C4-2B (cell line): ENCODE data around the gene UTP14C.

Experiments
- ZFX ChIP-seq: fragments of 450-650 bp; IDR thresholded peaks from 2 replicates; pipeline ENCODE4 v1.6.1; 2017
- TF ChIP-seq, protein P1 (sequence below): fragments of 450-650 bp; conservative IDR thresholded peaks from 2 replicates; pipeline ENCODE4 v1.5.1; 2017; ENCODE audit warnings: mild to moderate bottlenecking

DNA sequence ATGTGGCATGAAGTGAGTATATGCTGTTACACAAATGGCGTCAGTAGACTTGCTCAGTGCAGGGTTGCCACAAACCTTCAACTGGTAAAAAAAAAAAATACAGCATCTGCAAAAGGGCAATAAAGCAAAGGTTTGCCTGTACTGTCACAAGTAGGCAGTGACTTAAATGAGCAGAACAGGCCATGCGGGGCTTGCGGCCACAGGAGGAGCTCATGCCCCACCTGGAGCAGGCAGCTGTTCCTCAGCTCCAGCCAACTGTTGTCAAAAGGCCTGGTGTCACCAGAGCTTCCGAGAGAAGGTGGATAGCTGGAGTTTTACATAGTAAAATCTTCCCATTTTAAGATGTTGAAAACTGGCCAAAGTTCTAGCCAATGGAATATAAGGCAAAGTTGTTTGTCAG lies 20.9 kb upstream of the UTP14C start:
- TF ChIP-seq, protein P1, sequence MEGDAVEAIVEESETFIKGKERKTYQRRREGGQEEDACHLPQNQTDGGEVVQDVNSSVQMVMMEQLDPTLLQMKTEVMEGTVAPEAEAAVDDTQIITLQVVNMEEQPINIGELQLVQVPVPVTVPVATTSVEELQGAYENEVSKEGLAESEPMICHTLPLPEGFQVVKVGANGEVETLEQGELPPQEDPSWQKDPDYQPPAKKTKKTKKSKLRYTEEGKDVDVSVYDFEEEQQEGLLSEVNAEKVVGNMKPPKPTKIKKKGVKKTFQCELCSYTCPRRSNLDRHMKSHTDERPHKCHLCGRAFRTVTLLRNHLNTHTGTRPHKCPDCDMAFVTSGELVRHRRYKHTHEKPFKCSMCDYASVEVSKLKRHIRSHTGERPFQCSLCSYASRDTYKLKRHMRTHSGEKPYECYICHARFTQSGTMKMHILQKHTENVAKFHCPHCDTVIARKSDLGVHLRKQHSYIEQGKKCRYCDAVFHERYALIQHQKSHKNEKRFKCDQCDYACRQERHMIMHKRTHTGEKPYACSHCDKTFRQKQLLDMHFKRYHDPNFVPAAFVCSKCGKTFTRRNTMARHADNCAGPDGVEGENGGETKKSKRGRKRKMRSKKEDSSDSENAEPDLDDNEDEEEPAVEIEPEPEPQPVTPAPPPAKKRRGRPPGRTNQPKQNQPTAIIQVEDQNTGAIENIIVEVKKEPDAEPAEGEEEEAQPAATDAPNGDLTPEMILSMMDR = no peak
- no peak for TF ChIP-seq ZFX
